Fibroblast of lung (primary cell): ENCODE data around the gene RNF220.

Source experiments
- CTCF ChIP-seq, 2 donors: IDR thresholded peaks in 1 of 2; conservative IDR thresholded peaks in 1 of 2; 1 replicate in 1 of 2; 2 replicates in 1 of 2; pipeline ENCODE4 v1.5.1; 2011 to 2012; ENCODE audit warnings: low read length in 2 of 2, control low read depth in 1 of 2, inconsistent platforms in 1 of 2, low read depth in 1 of 2, mild to moderate bottlenecking in 1 of 2
- EZH2 ChIP-seq: IDR thresholded peaks from 2 replicates; pipeline ENCODE4 v1.5.1; 2012; ENCODE audit warnings: low read length, control low read depth, mild to moderate bottlenecking; ENCODE audit errors: missing control alignments

- TF ChIP-seq CTCF (conservative IDR thresholded peaks at IDR 0.05 in 1 of 2, IDR thresholded peaks at IDR 0.05 in 1 of 2; ENCODE audit: low read depth in 1 of 2, low read length in 2 of 2) (peak; percentile 16 to 30), EZH2 (no peak)
These were observed 95.4 kb downstream of the RNF220 start for GRCh38 chr1:44500181-44501046.
